ENCODE results near the gene CCNK. TPM values are rescaled to one million over a fixed set of nuclear protein-coding genes. Genes with fewer than 3 reads are reported as not detected.

CCNK gene
- total and polyA plus RNA-seq, 2 of the 13 experiments (the other 11 are each of a cell fraction or from before 2014, with no cell fraction given): 4.9 to 9.7 TPM

DNA sequence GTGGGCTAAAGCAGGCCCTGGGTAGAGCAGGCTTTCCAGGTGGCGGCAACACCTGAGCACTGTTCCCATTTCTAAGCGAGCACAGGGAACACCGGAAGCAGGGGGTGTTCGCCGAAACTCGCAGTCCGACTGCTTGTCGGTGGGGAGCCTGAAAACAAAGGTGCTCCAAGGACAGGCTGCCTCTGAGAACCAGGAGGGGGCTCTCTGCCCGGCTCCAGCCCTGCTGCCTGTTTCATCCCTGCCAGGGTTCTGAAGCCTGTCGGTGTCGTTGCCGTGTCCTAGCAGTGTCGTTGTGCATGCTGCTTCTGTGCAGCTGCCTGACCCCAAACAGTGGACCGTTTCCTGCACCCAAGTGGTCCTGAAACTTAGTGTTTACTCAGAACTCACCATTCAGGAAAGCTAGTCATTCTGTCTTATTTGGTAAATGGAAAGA is 21.8 kb downstream of the CCNK start:
- H3K27me3 ChIP-seq (ENCODE audit: control insufficient read depth in 1 of 2, insufficient read depth in 2 of 2, low read length in 2 of 2): no peaks in the 10 kb centered on the region
- H4K20me1 ChIP-seq (ENCODE audit: insufficient read depth, low read length): no peaks in the 10 kb centered on the region
- FAIRE-seq (no peak), ATAC-seq (peak; percentile 34; the same call in 2 of the 3 replicates), DNase-seq (ENCODE audit: low spot score) (no peak)
- WGBS (ENCODE audit: low lambda C conversion rate): 96% methylated on average over 6 of the region's 14 CpGs
- H3K4me2 ChIP-seq (ENCODE audit: low read depth, low read length): no peak overlapping the region
- peaks cover 26 to 94% of the 10 kb centered on the region in 2 experiments; a peak in 4 of 5 replicates for H3K36me3 ChIP-seq (replicated peaks in 1 of 2; ENCODE audit: control insufficient read depth in 1 of 2, insufficient read depth in 2 of 2, low read length in 2 of 2)
- no peaks in the 10 kb centered on the region for H3K9me3 ChIP-seq (ENCODE audit: low read length)
- no TSS peak for BruUV-seq (replicated peaks)
- no peaks in the 10 kb centered on the region for H3K4me1 ChIP-seq (ENCODE audit: insufficient read depth, low read length)
- in situ Hi-C loops (cut with HindIII; ENCODE audit: extremely low pct_ligation_motif_present, low pct_unique_long_range_greater_than_20kb): no loop called here
- H2AFZ ChIP-seq (ENCODE audit: low read length): no peak overlapping the region
- no peaks in the 10 kb centered on the region for H3K79me2 ChIP-seq (ENCODE audit: insufficient read depth, low read length)
- H3K27ac ChIP-seq (ENCODE audit: extremely low read length, insufficient read depth, low read length): no peak overlapping the region
- H3K9ac ChIP-seq (ENCODE audit: insufficient read depth, low read depth, low read length): no peak overlapping the region
- POLR2A ChIA-PET: no interaction called here
- no peak overlapping the region for H3K4me3 ChIP-seq (replicated peaks in 1 of 3; ENCODE audit: insufficient read depth in 1 of 3, low read depth in 2 of 3, low read length in 3 of 3)
- intact Hi-C loops (cut with micrococcal nuclease; ENCODE audit: unreplicated experiment): no loop called here
- TF ChIP-seq AGO2 (optimal IDR thresholded peaks at IDR 0.05; ENCODE audit: low read depth, low read length) (peak; percentile 54), ZNF101 (CRISPR knock-in tag; IDR thresholded peaks at IDR 0.05; ENCODE audit: borderline replicate concordance, low read depth) (no peak)
- CTCF ChIA-PET (ENCODE audit: low intra/inter-chr PET ratio, low total read pairs): no interaction called here

DNA sequence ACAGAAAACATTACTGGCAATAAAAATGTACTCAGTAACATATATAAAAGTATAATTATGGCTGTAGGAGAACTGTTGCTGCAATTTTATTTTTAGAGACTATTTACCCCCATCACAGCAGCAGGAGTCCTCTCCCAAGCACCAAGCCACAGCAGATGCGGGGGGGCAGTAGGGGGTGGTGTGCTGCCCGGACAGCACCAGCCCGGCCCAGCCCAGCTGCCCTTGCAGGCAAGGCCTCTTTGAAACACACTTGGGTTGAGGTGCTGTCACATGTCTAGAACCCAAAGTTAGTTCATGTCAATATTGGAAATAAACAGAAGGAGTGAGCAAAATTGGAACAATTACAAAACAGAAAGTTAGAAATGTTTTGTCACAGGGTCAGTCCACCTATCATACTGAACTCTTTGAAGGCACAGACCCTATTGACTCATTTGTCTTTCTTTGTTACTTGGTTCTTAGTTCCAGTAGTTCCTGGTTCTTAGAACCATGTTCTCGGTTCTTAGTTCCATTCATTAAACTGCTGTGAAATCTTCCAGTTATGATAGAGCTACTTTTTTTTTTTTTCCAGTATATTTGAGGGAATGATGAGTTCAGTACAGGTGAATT is 22.7 kb downstream of the CCNK start:
- in situ Hi-C loops (cut with HindIII; ENCODE audit: extremely low pct_ligation_motif_present, low pct_unique_long_range_greater_than_20kb) (no loop called here), intact Hi-C loops (cut with micrococcal nuclease; ENCODE audit: unreplicated experiment) (no loop called here)
- Histone ChIP-seq H3K27me3 (ENCODE audit: control insufficient read depth in 1 of 2, insufficient read depth in 2 of 2, low read length in 2 of 2) (no peaks in the 10 kb centered on the region), H3K9ac (ENCODE audit: insufficient read depth, low read depth, low read length) (no peak overlapping the region), H3K27ac (ENCODE audit: extremely low read length, insufficient read depth, low read length) (no peak overlapping the region), H2AFZ (ENCODE audit: low read length) (no peak overlapping the region), H3K36me3 (replicated peaks in 1 of 2; ENCODE audit: control insufficient read depth in 1 of 2, insufficient read depth in 2 of 2, low read length in 2 of 2) (peaks cover 34 to 96% of the 10 kb centered on the region in 2 experiments; a peak in 4 of 5 replicates), H4K20me1 (ENCODE audit: insufficient read depth, low read length) (no peaks in the 10 kb centered on the region), H3K79me2 (ENCODE audit: insufficient read depth, low read length) (no peaks in the 10 kb centered on the region), H3K4me3 (replicated peaks in 1 of 3; ENCODE audit: insufficient read depth in 1 of 3, low read depth in 2 of 3, low read length in 3 of 3) (no peak overlapping the region), H3K4me1 (ENCODE audit: insufficient read depth, low read length) (no peaks in the 10 kb centered on the region), H3K4me2 (ENCODE audit: low read depth, low read length) (no peak overlapping the region), H3K9me3 (ENCODE audit: low read length) (no peaks in the 10 kb centered on the region)
- ChIA-PET POLR2A (no interaction called here), CTCF (ENCODE audit: low intra/inter-chr PET ratio, low total read pairs) (no interaction called here)
- no peak for FAIRE-seq
- DNase-seq (ENCODE audit: low spot score): no peak
- no peak for ATAC-seq
- TF ChIP-seq, protein P1, sequence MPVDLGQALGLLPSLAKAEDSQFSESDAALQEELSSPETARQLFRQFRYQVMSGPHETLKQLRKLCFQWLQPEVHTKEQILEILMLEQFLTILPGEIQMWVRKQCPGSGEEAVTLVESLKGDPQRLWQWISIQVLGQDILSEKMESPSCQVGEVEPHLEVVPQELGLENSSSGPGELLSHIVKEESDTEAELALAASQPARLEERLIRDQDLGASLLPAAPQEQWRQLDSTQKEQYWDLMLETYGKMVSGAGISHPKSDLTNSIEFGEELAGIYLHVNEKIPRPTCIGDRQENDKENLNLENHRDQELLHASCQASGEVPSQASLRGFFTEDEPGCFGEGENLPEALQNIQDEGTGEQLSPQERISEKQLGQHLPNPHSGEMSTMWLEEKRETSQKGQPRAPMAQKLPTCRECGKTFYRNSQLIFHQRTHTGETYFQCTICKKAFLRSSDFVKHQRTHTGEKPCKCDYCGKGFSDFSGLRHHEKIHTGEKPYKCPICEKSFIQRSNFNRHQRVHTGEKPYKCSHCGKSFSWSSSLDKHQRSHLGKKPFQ (CRISPR knock-in tag; IDR thresholded peaks at IDR 0.05; ENCODE audit: insufficient replicate concordance): no peak
- TF ChIP-seq KAT2B (IDR thresholded peaks at IDR 0.05; ENCODE audit: borderline replicate concordance, low read depth, low read length) (no peak), ARNT2 (CRISPR knock-in tag; IDR thresholded peaks at IDR 0.05; ENCODE audit: low read depth) (no peak), TARDBP (CRISPR knock-in tag; IDR thresholded peaks at IDR 0.05) (no peak), PHF21A (CRISPR knock-in tag; IDR thresholded peaks at IDR 0.05) (no peak)
- TF ChIP-seq, protein P2, sequence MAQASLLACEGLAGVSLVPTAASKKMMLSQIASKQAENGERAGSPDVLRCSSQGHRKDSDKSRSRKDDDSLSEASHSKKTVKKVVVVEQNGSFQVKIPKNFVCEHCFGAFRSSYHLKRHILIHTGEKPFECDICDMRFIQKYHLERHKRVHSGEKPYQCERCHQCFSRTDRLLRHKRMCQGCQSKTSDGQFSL (CRISPR knock-in tag; IDR thresholded peaks at IDR 0.05): 0 out of 2 replicates have a peak, but pooled peaks have one; percentile 32
- TF ChIP-seq, protein P3, sequence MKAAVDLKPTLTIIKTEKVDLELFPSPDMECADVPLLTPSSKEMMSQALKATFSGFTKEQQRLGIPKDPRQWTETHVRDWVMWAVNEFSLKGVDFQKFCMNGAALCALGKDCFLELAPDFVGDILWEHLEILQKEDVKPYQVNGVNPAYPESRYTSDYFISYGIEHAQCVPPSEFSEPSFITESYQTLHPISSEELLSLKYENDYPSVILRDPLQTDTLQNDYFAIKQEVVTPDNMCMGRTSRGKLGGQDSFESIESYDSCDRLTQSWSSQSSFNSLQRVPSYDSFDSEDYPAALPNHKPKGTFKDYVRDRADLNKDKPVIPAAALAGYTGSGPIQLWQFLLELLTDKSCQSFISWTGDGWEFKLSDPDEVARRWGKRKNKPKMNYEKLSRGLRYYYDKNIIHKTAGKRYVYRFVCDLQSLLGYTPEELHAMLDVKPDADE (CRISPR knock-in tag; IDR thresholded peaks at IDR 0.05): no peak
- 90% methylated on average over 4 of the region's 4 CpGs for WGBS (ENCODE audit: low lambda C conversion rate)
- BruUV-seq (replicated peaks): no TSS peak

All from HepG2 (cell line).